Vagina (tissue), 2 donors: ENCODE measurements around the gene STARD3. TPM values are rescaled to one million over a fixed set of nuclear protein-coding genes. Genes with fewer than 3 reads are reported as not detected.
A peak's percentile ranks its signal among the peaks of the same experiment; 100 is the strongest.

ENCODE experiments used
- DNase-seq, 2 donors: peaks; one replicate each; pipeline ENCODE4 v3.0.0-alpha.2; 2017; ENCODE audit errors: extremely low spot score in 2 of 2
- H3K27ac ChIP-seq: fragments of 200-600 bp; sonication (generic); one replicate; pipeline ENCODE4 v1.5.1; 2019
- H3K27me3 ChIP-seq: fragments of 200-600 bp; sonication (generic); one replicate; pipeline ENCODE4 v1.5.1; 2019
- H3K36me3 ChIP-seq, 2 donors: fragments of 200-600 bp; sonication (generic); one replicate each; pipeline ENCODE4 v1.5.1; 2017 to 2019
- H3K4me1 ChIP-seq: fragments of 200-600 bp; sonication (generic); one replicate; pipeline ENCODE4 v1.5.1; 2019
- H3K4me3 ChIP-seq, 2 donors: fragments of 200-600 bp; sonication (generic); 1 replicate in 1 of 2; 2 replicates in 1 of 2; pipeline ENCODE4 v1.5.1; 2016 to 2019
- H3K9me3 ChIP-seq: fragments of 200-600 bp; sonication (generic); one replicate; pipeline ENCODE4 v1.5.1; 2019
- CTCF ChIP-seq, 3 experiments: fragments of 450-650 bp in 2 of 3; fragments of 200-600 bp in 1 of 3; sonication (generic) in 1 of 3; IDR thresholded peaks; one replicate each; pipeline ENCODE4 v1.5.1; 2017 to 2019; ENCODE audit warnings: antibody characterized with exemption in 3 of 3, mild to moderate bottlenecking in 2 of 3, moderate library complexity in 2 of 3
- POLR2A ChIP-seq, 2 donors: fragments of 450-650 bp; IDR thresholded peaks; one replicate each; pipeline ENCODE4 v1.6.1; 2017; ENCODE audit warnings: antibody characterized with exemption in 2 of 2, mild to moderate bottlenecking in 2 of 2, moderate library complexity in 2 of 2
- POLR2AphosphoS5 ChIP-seq, 2 donors: sonication (generic); formaldehyde crosslinking; IDR thresholded peaks; one replicate each; pipeline ENCODE4 v1.9.0; 2017; ENCODE audit warnings: antibody characterized with exemption in 2 of 2, mild to moderate bottlenecking in 2 of 2, low read depth in 1 of 2; ENCODE audit not compliant: insufficient read depth in 1 of 2
- intact Hi-C: fragments of 100-400 bp; cut with DNase I; formaldehyde crosslinking; loops from one replicate; pipeline ENCODE4 v1.15.1; 2023
- total RNA-seq: library from RNA; depleted of rRNA; stranded (reverse); fragments of >200 nt; gene quantifications from one replicate; pipeline ENCODE4 v1.2.3, GENCODE V29; 2016

Gene STARD3
- total RNA-seq, 1 donor from 2014 or later, result 148 TPM

GRCh38 chr17:39612291-39612894 lies 24.6 kb upstream of the STARD3 start:
- Histone ChIP-seq H3K27me3 (peaks cover 3% of the 10 kb centered on the region), H3K4me1 (peaks cover 11% of the 10 kb centered on the region), H3K4me3 (no peak overlapping the region), H3K9me3 (no peaks in the 10 kb centered on the region), H3K27ac (no peak overlapping the region), H3K36me3 (no peaks in the 10 kb centered on the region)
- intact Hi-C loops, result no loop called here
- no peak for DNase-seq
- TF ChIP-seq POLR2A (IDR thresholded peaks at IDR 0.05), result no peak
- no peak for TF ChIP-seq CTCF (IDR thresholded peaks at IDR 0.05)
- no peak for TF ChIP-seq POLR2AphosphoS5 (IDR thresholded peaks at IDR 0.05; ENCODE audit: insufficient read depth in 1 of 2, low read depth in 1 of 2)

GRCh38 chr17:39612935-39613464 lies 23.9 kb upstream of the STARD3 start:
- H3K4me3 ChIP-seq, result no peak overlapping the region
- H3K9me3 ChIP-seq, result no peaks in the 10 kb centered on the region
- intact Hi-C loops, result no loop called here
- H3K27me3 ChIP-seq, result no peaks in the 10 kb centered on the region
- no peak overlapping the region for H3K27ac ChIP-seq
- TF ChIP-seq CTCF (IDR thresholded peaks at IDR 0.05) (no peak), POLR2A (IDR thresholded peaks at IDR 0.05) (no peak), POLR2AphosphoS5 (IDR thresholded peaks at IDR 0.05; ENCODE audit: insufficient read depth in 1 of 2, low read depth in 1 of 2) (no peak)
- no peaks in the 10 kb centered on the region for H3K36me3 ChIP-seq
- H3K4me1 ChIP-seq, result peaks cover 6% of the 10 kb centered on the region
- DNase-seq, result no peak

GRCh38 chr17:39614545-39615157 lies 22.3 kb upstream of the STARD3 start:
- Histone ChIP-seq H3K27ac (no peak overlapping the region), H3K36me3 (no peaks in the 10 kb centered on the region), H3K4me1 (peaks cover 14% of the 10 kb centered on the region), H3K27me3 (no peaks in the 10 kb centered on the region), H3K4me3 (no peak overlapping the region), H3K9me3 (no peaks in the 10 kb centered on the region)
- no peak for DNase-seq
- intact Hi-C loops, result no loop called here
- TF ChIP-seq CTCF (IDR thresholded peaks at IDR 0.05) (no peak), POLR2A (IDR thresholded peaks at IDR 0.05) (no peak), POLR2AphosphoS5 (IDR thresholded peaks at IDR 0.05; ENCODE audit: insufficient read depth in 1 of 2, low read depth in 1 of 2) (no peak)

GRCh38 chr17:39615434-39615833 lies 21.5 kb upstream of the STARD3 start:
- intact Hi-C loops, result no loop called here
- TF ChIP-seq POLR2A (IDR thresholded peaks at IDR 0.05) (no peak), POLR2AphosphoS5 (IDR thresholded peaks at IDR 0.05; ENCODE audit: insufficient read depth in 1 of 2, low read depth in 1 of 2) (no peak), CTCF (IDR thresholded peaks at IDR 0.05) (no peak)
- H3K4me1 ChIP-seq, result peaks cover 14% of the 10 kb centered on the region
- H3K27ac ChIP-seq, result no peak overlapping the region
- H3K9me3 ChIP-seq, result no peaks in the 10 kb centered on the region
- no peaks in the 10 kb centered on the region for H3K27me3 ChIP-seq
- H3K36me3 ChIP-seq, result no peaks in the 10 kb centered on the region
- no peak for DNase-seq
- H3K4me3 ChIP-seq, result no peak overlapping the region

- TF ChIP-seq CTCF (IDR thresholded peaks at IDR 0.05) (no peak), POLR2A (IDR thresholded peaks at IDR 0.05) (no peak)
These were observed 19.9 kb upstream of the STARD3 start for GRCh38 chr17:39617100-39617445.

More at GRCh38 chr17:39617100-39617445, 19.9 kb upstream of the STARD3 start:
- no peaks in the 10 kb centered on the region for H3K27me3 ChIP-seq
- H3K36me3 ChIP-seq, result no peaks in the 10 kb centered on the region
- H3K4me3 ChIP-seq, result peak overlapping the region; percentile 50 to 73
- peaks cover 14% of the 10 kb centered on the region for H3K4me1 ChIP-seq
- intact Hi-C loops, result no loop called here
- DNase-seq, result no peak
- H3K27ac ChIP-seq, result no peak overlapping the region
- H3K9me3 ChIP-seq, result no peaks in the 10 kb centered on the region
